Caco-2 (cell line): ENCODE measurements around the gene ARL6IP4. TPM values are rescaled to one million over a fixed set of nuclear protein-coding genes. Genes with fewer than 3 reads are reported as not detected.

Experiments used
- BruUV-seq: library from RNA; stranded (reverse); fragments of 400-500 nt; replicated peaks from 2 replicates; lab custom pipeline; 2021; lab: Mats Ljungman, UMichigan
- CTCF ChIA-PET: fragments of 300-600 bp; sonication (Branson Sonifier 250); formaldehyde crosslinking; loops from one replicate; lab custom pipeline; 2022; ENCODE audit warnings: antibody characterized with exemption; lab: Charles Lee
- POLR2A ChIA-PET: fragments of 300-600 bp; sonication (Branson Sonifier 250); formaldehyde crosslinking; loops from one replicate; lab custom pipeline; 2022; ENCODE audit warnings: antibody characterized with exemption; lab: Charles Lee
- DNase-seq, 2 experiments: peaks; one replicate each; pipeline versions ENCODE4 v3.0.0 to v3.0.0-alpha.2; 2020 to 2022
- H3K27me3 ChIP-seq: replicated peaks from 2 replicates; pipeline ENCODE4 v1.6.0; 2011; ENCODE audit warnings: low read length; ENCODE audit not compliant: control insufficient read depth, insufficient read depth
- H3K36me3 ChIP-seq: 2 replicates; pipeline ENCODE4 v1.5.1; 2011; ENCODE audit warnings: low read length; ENCODE audit not compliant: control insufficient read depth, insufficient read depth
- H3K4me1 ChIP-seq: fragments of 250-450 bp; sonication (Bioruptor Pico); 2 replicates; pipeline ENCODE4 v1.5.1; 2020; ENCODE audit warnings: mild to moderate bottlenecking
- H3K4me3 ChIP-seq: 2 replicates; pipeline ENCODE4 v1.5.1; 2011; ENCODE audit warnings: low read depth, mild to moderate bottlenecking, control low read depth, low read length
- H3K9me3 ChIP-seq: fragments of 250-450 bp; sonication (Bioruptor Pico); 2 replicates; pipeline ENCODE4 v1.5.1; 2020; ENCODE audit warnings: mild to moderate bottlenecking, moderate library complexity
- H3K27ac Mint-ChIP-seq: one replicate; pipeline ENCODE4 v1.8.0; 2022; ENCODE audit warnings: mixed read lengths; ENCODE audit not compliant: unreplicated experiment
- H3K27me3 Mint-ChIP-seq: one replicate; pipeline ENCODE4 v1.8.0; 2022; ENCODE audit warnings: mixed read lengths; ENCODE audit not compliant: insufficient read depth, unreplicated experiment
- H3K36me3 Mint-ChIP-seq: one replicate; pipeline ENCODE4 v1.8.0; 2022; ENCODE audit warnings: mild to moderate bottlenecking, mixed read lengths; ENCODE audit not compliant: insufficient read depth, unreplicated experiment
- H3K4me1 Mint-ChIP-seq: one replicate; pipeline ENCODE4 v1.8.0; 2022; ENCODE audit warnings: low read depth, mixed read lengths; ENCODE audit not compliant: unreplicated experiment
- H3K4me3 Mint-ChIP-seq: one replicate; pipeline ENCODE4 v1.8.0; 2022; ENCODE audit warnings: mild to moderate bottlenecking, moderate library complexity, mixed read lengths; ENCODE audit not compliant: unreplicated experiment
- H3K9me3 Mint-ChIP-seq: one replicate; pipeline ENCODE4 v1.8.0; 2022; ENCODE audit warnings: mixed read lengths; ENCODE audit not compliant: unreplicated experiment
- intact Hi-C: fragments of 100-400 bp; cut with micrococcal nuclease; formaldehyde crosslinking; loops from one replicate; pipeline ENCODE4 v1.10.0; 2022; ENCODE audit not compliant: unreplicated experiment
- total RNA-seq: library from RNA; stranded (reverse); gene quantifications from 2 replicates; pipeline ENCODE4 v1.2.3, GENCODE V29; 2022
- TF ChIP-seq, protein P1 (sequence below), 2 experiments: fragments of 200-600 bp in 1 of 2; IDR thresholded peaks; 1 replicate in 1 of 2; 2 replicates in 1 of 2; pipeline versions ENCODE4 v1.5.1 to v1.8.0; 2011 to 2022; ENCODE audit warnings: antibody characterized with exemption in 1 of 2, control low read depth in 1 of 2, inconsistent platforms in 1 of 2, low read depth in 1 of 2, low read length in 1 of 2, mild to moderate bottlenecking in 1 of 2, moderate library complexity in 1 of 2; ENCODE audit not compliant: insufficient read depth in 1 of 2, severe bottlenecking in 1 of 2, unreplicated experiment in 1 of 2

The ARL6IP4 gene
- total RNA-seq, 1 experiment from 2014 or later = 103 TPM

DNA sequence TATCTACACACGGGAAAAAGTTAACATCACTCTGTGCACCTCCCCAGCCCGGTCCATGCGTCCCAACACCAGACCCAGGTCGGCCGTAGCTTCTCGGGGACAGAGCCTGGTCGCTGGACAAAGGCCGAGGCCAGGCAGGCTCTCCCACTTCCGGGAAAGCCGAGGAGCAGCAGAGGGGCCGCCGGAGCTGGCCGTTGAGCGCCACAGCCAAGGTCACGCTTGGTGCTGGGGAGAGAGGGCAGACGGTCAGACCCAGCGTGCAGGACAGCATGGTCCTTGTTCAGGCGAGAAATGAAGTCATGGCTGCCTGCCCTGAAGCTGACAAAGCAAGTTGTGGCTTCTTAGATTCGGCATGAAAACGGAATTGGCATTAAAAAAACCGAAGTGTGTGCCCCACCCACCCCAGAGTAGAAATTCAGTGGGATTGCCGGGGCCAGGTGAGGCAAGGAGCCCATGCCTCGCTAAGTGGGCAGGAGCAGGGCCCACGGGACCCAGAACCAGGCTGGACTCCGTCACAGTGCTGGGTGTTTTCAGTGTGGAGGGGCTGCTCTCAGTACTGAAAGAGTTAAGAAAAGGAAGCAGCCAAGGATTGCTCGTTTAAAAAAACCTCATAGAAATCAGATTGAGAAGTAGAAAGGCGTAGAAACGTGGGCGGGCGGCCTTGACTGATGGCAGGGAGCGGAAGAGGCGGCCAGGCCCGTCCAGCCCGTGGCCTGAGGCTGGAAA, 4.3 kb downstream of the ARL6IP4 start:
- no peak for DNase-seq
- Histone ChIP-seq H3K4me1 (peaks cover 6% of the 10 kb centered on the region; the same call in 1 of the 2 replicates), H3K4me3 (no peak overlapping the region), H3K36me3 (no peaks in the 10 kb centered on the region), H3K27me3 (no peaks in the 10 kb centered on the region), H3K9me3 (no peaks in the 10 kb centered on the region)
- Mint-ChIP-seq H3K36me3 (peaks cover 31% of the 10 kb centered on the region), H3K9me3 (no peaks in the 10 kb centered on the region), H3K4me3 (no peak overlapping the region), H3K4me1 (peaks cover 6% of the 10 kb centered on the region), H3K27ac (no peak overlapping the region), H3K27me3 (no peaks in the 10 kb centered on the region)
- POLR2A ChIA-PET = no interaction called here
- intact Hi-C loops = loop anchor here (10.0 kb wide), 1 partner anchor 160 kb away; no protein-coding TSS in a partner anchor
- no TSS peak for BruUV-seq
- TF ChIP-seq, protein P1, sequence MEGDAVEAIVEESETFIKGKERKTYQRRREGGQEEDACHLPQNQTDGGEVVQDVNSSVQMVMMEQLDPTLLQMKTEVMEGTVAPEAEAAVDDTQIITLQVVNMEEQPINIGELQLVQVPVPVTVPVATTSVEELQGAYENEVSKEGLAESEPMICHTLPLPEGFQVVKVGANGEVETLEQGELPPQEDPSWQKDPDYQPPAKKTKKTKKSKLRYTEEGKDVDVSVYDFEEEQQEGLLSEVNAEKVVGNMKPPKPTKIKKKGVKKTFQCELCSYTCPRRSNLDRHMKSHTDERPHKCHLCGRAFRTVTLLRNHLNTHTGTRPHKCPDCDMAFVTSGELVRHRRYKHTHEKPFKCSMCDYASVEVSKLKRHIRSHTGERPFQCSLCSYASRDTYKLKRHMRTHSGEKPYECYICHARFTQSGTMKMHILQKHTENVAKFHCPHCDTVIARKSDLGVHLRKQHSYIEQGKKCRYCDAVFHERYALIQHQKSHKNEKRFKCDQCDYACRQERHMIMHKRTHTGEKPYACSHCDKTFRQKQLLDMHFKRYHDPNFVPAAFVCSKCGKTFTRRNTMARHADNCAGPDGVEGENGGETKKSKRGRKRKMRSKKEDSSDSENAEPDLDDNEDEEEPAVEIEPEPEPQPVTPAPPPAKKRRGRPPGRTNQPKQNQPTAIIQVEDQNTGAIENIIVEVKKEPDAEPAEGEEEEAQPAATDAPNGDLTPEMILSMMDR (IDR thresholded peaks at IDR 0.05; ENCODE audit: insufficient read depth in 1 of 2, low read depth in 1 of 2, low read length in 1 of 2, severe bottlenecking in 1 of 2, unreplicated experiment in 1 of 2) = no peak
- CTCF ChIA-PET = no interaction called here

DNA sequence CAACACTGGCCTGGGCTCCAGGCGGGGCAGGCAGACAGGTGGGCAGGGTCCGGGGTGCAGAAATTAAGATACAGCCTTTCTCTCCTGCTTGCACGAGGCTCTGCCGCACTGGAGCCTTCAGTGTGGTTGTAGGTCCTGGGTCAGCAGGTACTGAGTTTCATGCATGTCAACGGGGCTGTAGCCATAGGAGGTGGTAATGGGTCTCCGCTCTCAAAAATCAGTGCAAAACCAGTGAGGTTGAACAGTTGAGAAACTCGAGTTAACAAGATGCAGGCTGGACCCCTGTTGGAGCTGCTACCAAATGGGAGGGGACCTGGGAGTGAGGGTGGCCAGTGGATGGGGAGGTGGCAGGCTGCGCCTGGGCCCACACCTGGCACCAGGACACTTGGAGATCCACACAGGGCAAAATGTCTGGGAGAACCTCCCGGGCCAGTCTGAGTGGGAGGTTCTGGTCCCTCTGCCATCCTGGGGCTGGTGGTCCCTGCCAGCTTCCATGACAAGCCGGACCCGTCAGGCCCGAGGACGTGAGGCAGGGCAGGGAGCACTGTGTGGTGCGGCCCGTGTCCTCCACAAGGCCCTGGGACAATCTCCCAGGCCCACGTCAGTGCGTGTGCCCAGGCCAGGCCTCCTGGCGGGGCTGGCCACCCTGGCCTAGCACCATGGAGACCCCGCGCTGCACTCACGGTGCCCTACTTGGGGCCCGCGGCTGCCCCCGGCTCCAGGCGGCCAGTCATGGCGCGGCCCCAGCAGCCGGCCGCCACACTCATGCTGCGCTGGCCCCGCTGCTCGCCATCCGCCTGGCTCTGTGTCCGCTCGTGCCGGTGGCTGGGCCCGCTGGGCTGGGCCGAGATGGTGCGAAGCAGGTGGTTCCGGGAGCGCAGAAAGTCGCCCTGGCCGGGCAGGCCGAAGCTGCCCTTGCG, 5.1 kb downstream of the ARL6IP4 start:
- H3K4me1 Mint-ChIP-seq = peaks cover 6% of the 10 kb centered on the region
- no peaks in the 10 kb centered on the region for H3K9me3 Mint-ChIP-seq
- no peaks in the 10 kb centered on the region for H3K36me3 ChIP-seq
- H3K4me3 ChIP-seq = no peak overlapping the region
- ChIA-PET CTCF (no interaction called here), POLR2A (no interaction called here)
- no peaks in the 10 kb centered on the region for H3K27me3 Mint-ChIP-seq
- no peak overlapping the region for H3K4me3 Mint-ChIP-seq
- no peaks in the 10 kb centered on the region for H3K27me3 ChIP-seq
- H3K27ac Mint-ChIP-seq = no peak overlapping the region
- BruUV-seq = no TSS peak
- no peak for DNase-seq
- no peaks in the 10 kb centered on the region for H3K9me3 ChIP-seq
- TF ChIP-seq, protein P1 (IDR thresholded peaks at IDR 0.05; ENCODE audit: insufficient read depth in 1 of 2, low read depth in 1 of 2, low read length in 1 of 2, severe bottlenecking in 1 of 2, unreplicated experiment in 1 of 2) = no peak
- peaks cover 6% of the 10 kb centered on the region; the same call in 1 of the 2 replicates for H3K4me1 ChIP-seq
- intact Hi-C loops = loop anchor here (10.0 kb wide), 1 partner anchor 159 kb away; no protein-coding TSS in a partner anchor
- peaks cover 23% of the 10 kb centered on the region for H3K36me3 Mint-ChIP-seq

DNA sequence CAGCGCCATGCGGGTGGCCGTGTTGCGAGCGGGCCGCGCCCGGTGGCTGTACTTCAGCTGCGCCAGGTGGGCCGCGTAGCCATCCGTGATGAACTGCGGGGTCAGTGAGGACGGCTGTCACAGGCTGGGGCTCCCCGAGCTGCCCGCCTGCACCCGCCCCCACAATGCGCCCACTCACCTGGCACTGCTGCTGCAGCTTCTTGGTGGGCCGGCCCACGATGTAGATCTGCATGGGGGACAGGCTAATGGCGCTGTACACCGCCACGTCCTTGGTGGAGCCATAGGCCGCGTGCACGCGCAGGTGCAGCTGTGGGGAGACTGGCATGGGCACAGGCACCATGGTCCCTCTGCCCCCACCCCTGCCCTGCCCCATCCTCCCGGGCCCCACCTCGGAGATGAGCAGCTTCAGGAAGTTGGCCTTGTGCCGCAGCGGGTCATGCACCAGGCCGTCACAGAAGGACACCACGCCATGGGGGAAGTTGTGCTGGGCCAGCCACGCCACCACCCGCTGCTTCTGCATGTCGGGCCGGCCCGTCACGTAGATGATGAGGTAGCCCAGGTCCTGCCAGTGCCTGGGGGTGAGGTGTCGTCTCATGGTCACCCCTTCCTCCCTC, 5.9 kb downstream of the ARL6IP4 start:
- peaks cover 6% of the 10 kb centered on the region; the same call in 1 of the 2 replicates for H3K4me1 ChIP-seq
- TF ChIP-seq, protein P1 (IDR thresholded peaks at IDR 0.05; ENCODE audit: insufficient read depth in 1 of 2, low read depth in 1 of 2, low read length in 1 of 2, severe bottlenecking in 1 of 2, unreplicated experiment in 1 of 2) = no peak
- H3K9me3 ChIP-seq = no peaks in the 10 kb centered on the region
- Mint-ChIP-seq H3K27me3 (no peaks in the 10 kb centered on the region), H3K27ac (no peak overlapping the region), H3K4me3 (no peak overlapping the region), H3K4me1 (peaks cover 6% of the 10 kb centered on the region), H3K36me3 (peaks cover 17% of the 10 kb centered on the region), H3K9me3 (no peaks in the 10 kb centered on the region)
- intact Hi-C loops = loop anchor here (10.0 kb wide), 1 partner anchor 158 kb away; no protein-coding TSS in a partner anchor
- CTCF ChIA-PET = no interaction called here
- no peak for DNase-seq
- H3K36me3 ChIP-seq = no peaks in the 10 kb centered on the region
- POLR2A ChIA-PET = no interaction called here
- no peaks in the 10 kb centered on the region for H3K27me3 ChIP-seq
- BruUV-seq = no TSS peak
- no peak overlapping the region for H3K4me3 ChIP-seq
